GM10248 (cell line): ENCODE measurements around the gene AGPAT4.

Experiments
- CTCF ChIA-PET: fragments of 300-600 bp; sonication (Branson Sonifier 250); formaldehyde crosslinking; extraction: SDS; loops from one replicate; lab custom pipeline; 2021; ENCODE audit warnings: antibody characterized with exemption; lab: Yijun Ruan, JAX
- POLR2A ChIA-PET: fragments of 350-650 bp; sonication (Branson Sonifier 250); formaldehyde crosslinking; extraction: SDS; loops from one replicate; lab custom pipeline; 2020; ENCODE audit warnings: antibody characterized with exemption; lab: Yijun Ruan, JAX
- DNase-seq: peaks from one replicate; pipeline ENCODE4 v3.0.0; 2012; ENCODE audit errors: extremely low spot score
- CTCF ChIP-seq: IDR thresholded peaks from 2 replicates; pipeline ENCODE4 v1.5.1; 2012; ENCODE audit warnings: mild to moderate bottlenecking, low read depth; ENCODE audit errors: extremely low read depth, missing control alignments, control extremely low read depth

Gene AGPAT4

GRCh38 chr6:161299726-161300125 is 25.9 kb upstream of the AGPAT4 start:
- DNase-seq = no peak

GRCh38 chr6:161295784-161296183 is 21.9 kb upstream of the AGPAT4 start:
- CTCF ChIA-PET = interaction anchor here (1.1 kb wide), 1 partner anchor 123 kb away, joined by 3 read pairs; no protein-coding TSS in a partner anchor
- no peak for DNase-seq
- POLR2A ChIA-PET = no interaction called here
- no peak for TF ChIP-seq CTCF

More at GRCh38 chr6:161299726-161300125, 25.9 kb upstream of the AGPAT4 start:
- no peak for TF ChIP-seq CTCF
- POLR2A ChIA-PET = no interaction called here
- CTCF ChIA-PET = no interaction called here

GRCh38 chr6:161292650-161293281 is 18.9 kb upstream of the AGPAT4 start:
- ChIA-PET CTCF (interaction anchor here (1.5 kb wide), 1 partner anchor 34 kb away, joined by 3 read pairs; no protein-coding TSS in a partner anchor), POLR2A (no interaction called here)
- DNase-seq = no peak
- no peak for TF ChIP-seq CTCF

GRCh38 chr6:161292145-161292544 is 18.3 kb upstream of the AGPAT4 start:
- CTCF ChIA-PET = no interaction called here
- TF ChIP-seq CTCF = no peak
- POLR2A ChIA-PET = no interaction called here
- no peak for DNase-seq

GRCh38 chr6:161290751-161291150 is 16.9 kb upstream of the AGPAT4 start:
- POLR2A ChIA-PET = no interaction called here
- CTCF ChIA-PET = no interaction called here
- no peak for TF ChIP-seq CTCF
- no peak for DNase-seq

- ChIA-PET CTCF (interaction anchor here (1.1 to 1.3 kb wide), 2 partner anchors 11 to 22 kb away, joined by 3 to 4 read pairs; partner anchors contain the start of gene AGPAT4), POLR2A (no interaction called here)
- DNase-seq = no peak
- TF ChIP-seq CTCF = no peak
These were observed 10.8 kb upstream of the AGPAT4 start for GRCh38 chr6:161284653-161285052.

- POLR2A ChIA-PET = no interaction called here
These were observed 7.2 kb upstream of the AGPAT4 start for GRCh38 chr6:161281092-161281491.

More at GRCh38 chr6:161281092-161281491, 7.2 kb upstream of the AGPAT4 start:
- no peak for TF ChIP-seq CTCF
- no peak for DNase-seq
- CTCF ChIA-PET = no interaction called here
